GM12892 (cell line): ENCODE measurements around the gene VOPP1.

Experiments
- POLR2A ChIP-seq: IDR thresholded peaks from 2 replicates; pipeline ENCODE4 v1.6.1; 2011; ENCODE audit warnings: low read depth, low read length, control low read depth
- POLR2AphosphoS5 ChIP-seq: IDR thresholded peaks from 2 replicates; pipeline ENCODE4 v1.6.1; 2011; ENCODE audit warnings: low read depth, low read length, control low read depth
- TAF1 ChIP-seq: IDR thresholded peaks from 2 replicates; pipeline ENCODE4 v1.6.1; 2011; ENCODE audit warnings: low read depth, mild to moderate bottlenecking, control low read depth, low read length, borderline replicate concordance

- TF ChIP-seq POLR2AphosphoS5 (no peak), POLR2A (peak; percentile 46; the same call in 1 of the 2 replicates), TAF1 (no peak)
These were observed 18.3 kb downstream of the VOPP1 start for GRCh38 chr7:55554038-55554437.
